Urothelium cell line (cell line): ENCODE results near the gene DNMT3A.
A peak's percentile ranks its signal among the peaks of the same experiment; 100 is the strongest.

Experiments
- DNase-seq: peaks from one replicate; pipeline ENCODE4 v3.0.0; 2011; ENCODE audit warnings: low spot score, mixed read lengths
- FAIRE-seq: peaks from 2 replicates; lab custom pipeline; 2011; peaks lifted over from hg19 to GRCh38; lab: Jason Lieb, UNC

Gene DNMT3A

DNA sequence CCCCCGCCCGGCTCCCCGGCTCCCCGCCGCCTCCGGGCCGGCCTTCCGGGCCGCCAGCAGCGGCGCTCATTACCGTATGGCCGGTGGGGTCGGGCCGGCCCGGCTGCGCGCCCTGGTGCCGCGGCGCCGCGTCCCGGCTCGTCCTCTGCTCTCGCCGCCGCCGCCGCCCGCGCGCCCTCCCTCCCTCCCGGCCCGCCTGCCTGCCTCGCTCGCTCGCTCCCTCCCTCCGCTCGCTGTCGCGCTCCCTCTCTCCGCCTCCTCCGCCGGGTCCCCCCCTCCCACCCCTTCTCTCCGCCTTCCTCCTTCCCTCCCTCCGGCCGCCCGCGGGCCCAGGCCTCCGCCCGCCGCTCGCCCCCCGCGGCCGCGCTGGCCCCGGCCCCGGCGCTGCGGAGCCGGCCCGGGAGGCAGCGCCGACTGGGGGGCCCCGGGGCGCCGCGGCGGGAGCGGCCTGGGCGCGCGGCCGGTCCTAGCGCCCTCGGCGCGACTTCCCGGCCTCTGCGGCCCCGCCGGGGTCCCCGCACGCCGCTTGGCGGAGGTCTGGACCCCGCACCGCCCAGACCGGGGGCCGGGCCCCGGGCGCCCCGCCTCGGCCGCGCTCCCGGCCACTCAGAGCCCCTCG is at the start of gene DNMT3A:
TSS of gene DNMT3A (minus strand) at position 173 of the 619 bp plus-strand sequence. CDS start 27,941 bp downstream, outside the sequence.
- peak; percentile 86 for DNase-seq
- FAIRE-seq: peak; percentile 35

DNA sequence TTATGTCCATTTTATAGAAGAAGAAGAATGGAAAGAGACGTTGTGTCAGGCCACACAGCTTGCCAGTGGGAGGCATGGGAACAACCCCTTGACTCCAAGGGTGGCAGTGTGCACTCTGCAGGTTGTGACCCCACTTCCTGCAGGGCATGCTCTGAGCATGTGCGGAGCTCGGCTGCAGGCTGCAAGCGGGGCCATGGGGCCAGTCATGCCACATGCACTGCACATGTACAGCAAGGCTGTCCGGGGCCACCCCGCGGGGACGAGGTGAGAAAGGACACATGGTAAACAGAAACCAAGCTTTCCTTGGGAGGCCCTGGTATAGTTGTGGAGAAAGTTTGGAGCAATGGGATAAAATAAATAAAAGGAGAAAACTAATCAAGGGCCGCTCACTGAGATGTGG is 47.4 kb upstream of the DNMT3A start:
- FAIRE-seq (no peak), DNase-seq (no peak)

DNA sequence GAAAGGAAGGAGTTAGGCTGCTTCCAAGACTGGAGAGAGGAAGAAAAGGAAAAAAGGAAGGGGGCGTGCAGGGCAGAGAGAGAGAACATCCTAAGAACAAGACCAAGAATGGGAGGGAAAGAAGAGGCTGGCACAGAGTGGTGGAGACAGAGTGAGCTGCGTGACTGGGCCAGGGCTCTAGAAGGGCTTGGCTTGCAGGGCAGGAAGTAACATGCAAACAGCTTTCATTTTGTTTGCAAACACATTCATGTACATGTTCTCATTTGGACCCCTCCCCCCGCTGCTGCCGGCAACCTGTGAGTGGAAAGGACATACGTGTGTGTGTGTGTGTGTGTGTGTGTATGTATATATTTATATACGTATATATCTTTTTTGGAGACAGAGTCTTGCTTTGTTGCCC is 46.8 kb upstream of the DNMT3A start:
- DNase-seq (no peak), FAIRE-seq (no peak)

DNA sequence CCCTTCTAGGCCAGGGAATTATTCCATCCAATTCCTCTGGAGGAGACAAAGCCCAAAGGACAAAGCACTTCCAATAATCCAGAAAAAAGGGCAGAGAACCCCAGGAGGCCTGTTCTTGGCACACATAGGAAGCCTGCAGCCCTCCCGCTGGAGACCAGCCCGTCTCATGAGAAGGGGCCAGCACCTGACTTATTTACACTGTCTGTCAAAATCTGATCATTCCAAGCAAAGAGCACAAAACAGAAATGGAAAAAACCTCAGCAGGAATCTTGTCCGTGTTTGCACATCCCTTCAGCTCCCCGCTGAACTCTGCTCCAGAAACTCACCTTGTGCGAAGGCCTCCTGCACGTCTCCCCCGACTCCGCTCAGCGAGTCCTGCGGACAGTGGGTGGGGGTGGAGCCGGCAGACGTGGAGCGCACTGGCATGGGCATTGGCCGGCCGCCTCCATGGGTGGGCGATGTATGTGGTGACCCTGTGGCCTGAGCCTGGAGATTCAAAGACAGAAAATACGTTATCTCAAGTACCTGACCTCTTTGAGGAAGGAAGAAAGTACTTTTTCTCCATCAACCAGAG is 46.2 kb upstream of the DNMT3A start:
- FAIRE-seq (no peak), DNase-seq (no peak)

DNA sequence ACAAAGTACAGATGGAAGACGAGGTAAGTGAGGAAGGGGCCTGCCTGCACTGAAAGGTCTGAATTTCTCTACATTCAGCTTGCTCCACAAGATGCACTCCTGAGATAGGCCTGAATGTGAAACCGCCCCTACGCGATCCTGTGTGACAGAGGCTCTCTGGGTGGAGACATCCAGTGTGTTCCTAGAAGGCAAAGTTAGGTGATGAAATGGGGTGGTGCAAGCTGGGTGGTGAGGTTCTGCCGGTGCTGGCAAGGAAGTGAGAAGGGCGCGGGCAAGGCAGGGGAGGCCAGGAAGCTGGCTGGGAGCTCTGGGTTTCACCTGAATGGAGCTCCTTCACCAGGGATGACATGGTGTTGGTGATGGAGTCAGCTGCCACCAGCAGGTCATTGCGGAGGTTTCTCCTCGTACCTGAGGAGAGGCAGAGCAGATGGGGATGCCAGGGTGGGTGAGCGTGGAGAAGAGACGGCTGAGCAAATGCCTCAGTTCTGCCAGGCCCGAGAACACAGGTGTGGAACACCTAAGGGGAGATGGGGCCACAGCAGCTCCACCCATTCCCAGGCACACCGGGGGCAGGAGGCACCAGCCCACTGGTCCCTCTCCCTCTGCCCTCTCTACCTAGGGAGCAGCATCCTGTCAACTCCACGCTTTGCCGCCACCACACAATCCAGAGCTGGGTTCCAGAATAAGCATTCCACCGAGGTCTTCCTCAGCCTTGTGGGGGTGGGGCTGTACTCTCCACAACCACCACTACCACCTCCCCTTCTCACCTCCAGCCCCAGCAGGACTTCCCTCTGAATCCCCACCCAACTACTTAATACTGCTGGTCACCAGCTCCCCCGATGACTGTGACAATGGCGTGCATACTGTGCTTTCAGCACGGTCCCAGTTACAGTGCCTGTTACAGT is 45.5 kb upstream of the DNMT3A start:
- DNase-seq (no peak), FAIRE-seq (no peak)

DNA sequence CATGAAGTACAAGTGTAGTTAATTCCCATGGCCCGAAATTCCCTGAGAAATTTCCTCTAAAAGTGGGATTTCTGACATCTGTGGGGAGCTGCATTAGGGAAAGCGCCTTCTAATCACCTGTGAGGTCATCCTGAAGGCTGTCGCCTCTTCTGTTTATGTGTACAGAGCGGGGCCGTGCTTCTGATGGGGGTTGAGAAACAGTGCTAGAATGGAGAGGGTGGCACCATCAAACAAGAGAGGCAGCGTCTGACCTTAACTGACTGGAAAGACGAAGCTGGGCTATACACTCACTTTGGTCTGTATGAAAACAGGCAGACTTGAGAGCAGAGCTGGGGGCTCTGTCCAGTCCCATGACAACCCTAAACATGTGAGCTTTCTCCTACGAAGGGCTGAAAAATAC is 44.2 kb upstream of the DNMT3A start:
- FAIRE-seq: no peak
- DNase-seq: no peak

DNA sequence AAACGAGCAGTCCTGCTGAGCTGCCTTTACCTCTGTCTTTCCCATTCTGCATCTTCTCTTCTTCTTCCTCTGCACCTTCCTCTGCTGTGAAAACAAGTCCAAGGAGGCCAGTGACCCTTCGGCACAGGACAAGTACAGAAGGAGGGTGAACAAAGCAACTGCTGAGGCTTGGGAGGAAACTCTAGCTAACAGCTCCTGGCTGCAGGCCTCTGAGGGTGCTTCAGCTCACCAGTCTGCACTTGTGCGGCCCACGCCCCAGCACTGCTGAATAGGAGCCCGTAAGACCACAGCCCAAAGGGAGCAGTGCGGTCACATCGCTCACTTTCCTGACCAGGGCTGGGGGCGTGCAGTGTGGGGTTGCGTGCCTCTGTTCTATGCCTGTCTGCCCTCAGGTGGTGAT is 42.1 kb upstream of the DNMT3A start:
- DNase-seq (no peak), FAIRE-seq (no peak)

DNA sequence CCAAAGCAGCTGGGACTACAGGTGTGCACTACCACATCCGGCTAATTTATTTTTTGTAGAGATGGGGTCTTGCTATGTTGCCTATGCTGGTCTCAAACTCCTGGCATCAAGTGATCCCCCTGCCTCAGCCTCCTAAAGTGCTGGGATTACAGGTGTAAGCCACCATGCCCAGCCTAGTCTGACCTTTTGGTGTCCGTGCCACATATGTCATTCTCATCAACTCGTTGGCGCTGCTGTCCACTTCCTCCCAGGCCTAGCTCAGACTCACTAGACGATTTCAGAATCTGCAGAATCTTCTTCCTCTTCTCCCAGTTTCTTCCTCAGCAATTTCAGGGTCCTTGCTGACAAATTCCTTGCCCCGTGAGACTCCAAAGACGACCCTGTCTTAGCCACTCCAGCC is 39.8 kb upstream of the DNMT3A start:
- no peak for DNase-seq

DNA sequence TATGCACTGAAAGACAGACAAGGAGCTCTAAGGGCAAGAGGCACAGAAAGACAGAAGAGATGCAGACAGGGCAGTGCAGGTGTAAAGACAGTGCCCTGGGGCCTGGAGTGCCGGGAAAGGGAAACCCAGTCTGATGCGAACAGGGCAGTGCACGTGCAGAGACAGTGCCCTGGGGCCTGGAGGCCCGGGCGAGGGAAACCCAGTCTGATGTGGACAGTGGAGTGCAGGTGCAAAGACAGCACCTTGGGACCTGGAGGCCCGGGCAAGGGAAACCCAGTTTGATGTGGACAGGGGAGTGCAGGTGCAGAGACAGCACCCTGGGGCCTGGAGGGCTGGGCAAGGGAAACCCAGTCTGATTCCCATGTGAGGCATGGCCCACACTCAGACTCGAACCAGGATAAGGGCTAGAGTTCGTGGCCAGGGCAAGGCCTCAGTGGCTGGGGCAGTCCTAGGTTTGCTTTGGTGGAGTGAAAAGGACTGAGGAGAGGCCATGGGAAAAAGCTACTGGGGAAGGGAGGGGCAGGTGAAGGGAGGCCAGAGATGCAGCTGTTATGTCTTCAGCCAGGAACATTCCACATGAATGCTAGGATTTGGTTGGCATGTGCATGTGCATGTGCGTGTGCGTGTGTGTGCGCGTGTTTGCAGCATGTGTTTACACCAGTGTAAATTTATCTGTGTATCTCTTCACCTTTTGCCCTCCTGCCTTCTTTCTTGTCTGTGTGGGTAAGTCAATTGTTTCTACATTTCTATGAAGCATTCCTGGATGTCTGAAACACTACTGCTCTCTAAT is 39.1 kb upstream of the DNMT3A start:
- no peak for FAIRE-seq
- no peak for DNase-seq

More for the DNA sequence above, 39.8 kb upstream of the DNMT3A start:
- FAIRE-seq: no peak

DNA sequence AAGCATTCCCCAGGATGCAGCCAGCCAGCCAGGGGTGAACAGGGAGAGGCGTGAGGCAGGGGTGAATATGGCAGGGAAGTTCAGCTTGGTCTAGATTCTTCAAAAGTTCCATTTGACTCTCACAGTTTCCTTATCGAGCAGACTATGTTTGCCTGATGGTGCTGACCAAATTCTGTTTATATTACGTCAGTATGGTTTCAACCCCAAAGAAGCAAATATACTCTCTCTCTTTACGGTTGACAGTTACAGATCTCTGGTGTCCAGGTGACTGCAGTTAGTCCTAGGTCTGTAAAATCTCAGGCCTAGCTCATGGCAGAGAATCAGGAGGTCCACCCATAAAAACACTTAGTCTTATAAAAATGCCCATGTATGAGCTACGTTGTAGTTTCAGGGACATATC is 38.3 kb upstream of the DNMT3A start:
- no peak for FAIRE-seq
- DNase-seq: no peak

DNA sequence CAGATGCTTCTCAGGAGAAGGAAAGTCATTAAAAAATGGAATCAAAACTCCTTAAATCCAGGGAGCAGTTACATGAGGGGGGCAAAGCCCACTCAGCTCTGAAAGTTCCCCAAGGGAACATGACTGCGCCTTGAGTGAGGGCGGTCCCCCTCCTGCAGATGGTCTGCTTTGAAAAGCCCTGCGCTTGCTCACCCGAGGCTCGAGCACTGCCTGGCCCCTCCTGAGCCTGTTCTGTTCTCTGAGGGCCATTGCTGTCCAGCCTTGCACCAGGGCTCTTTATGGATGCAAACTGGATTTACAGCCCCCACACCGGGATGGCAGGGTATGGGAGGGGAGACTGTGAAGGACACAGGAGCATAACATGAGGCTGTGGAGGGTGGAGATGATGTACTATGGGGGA is 37.8 kb upstream of the DNMT3A start:
- DNase-seq: no peak
- no peak for FAIRE-seq

DNA sequence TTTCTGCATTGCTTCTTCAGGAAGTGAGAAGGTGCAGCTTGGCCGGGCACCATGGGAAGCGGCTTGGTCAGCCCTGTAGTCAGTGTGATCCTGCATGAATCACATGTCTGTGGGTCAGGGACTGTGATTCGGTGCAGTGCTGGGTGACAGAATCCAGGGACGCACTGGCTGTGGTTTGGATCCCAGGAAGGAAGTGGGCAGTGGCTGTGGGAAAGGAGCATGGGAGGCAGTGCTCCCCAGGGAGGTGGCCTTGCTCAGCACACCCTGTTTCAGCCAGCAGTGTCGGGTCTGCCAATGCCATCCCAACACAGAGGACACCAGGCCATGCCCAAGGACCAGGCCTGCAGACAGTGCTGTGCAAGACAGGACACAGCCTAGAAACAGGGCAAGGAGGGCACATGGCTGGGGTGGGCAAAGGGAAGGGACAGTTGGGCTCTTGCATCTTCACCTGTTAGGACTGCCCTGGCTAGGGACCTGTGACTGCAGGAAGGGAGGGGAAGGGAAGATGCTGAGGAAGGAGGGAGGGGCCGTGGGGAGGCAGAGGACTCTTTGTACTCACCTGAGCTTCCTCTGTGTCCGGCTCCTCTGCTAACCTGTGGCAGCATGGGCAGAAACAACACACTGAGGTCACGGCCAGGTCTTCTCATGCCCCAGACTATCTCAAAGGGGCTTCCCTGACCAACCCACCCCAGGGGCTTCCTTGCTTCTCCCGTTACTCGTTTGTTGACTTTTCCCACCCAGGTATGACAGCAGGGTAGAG is 37.2 kb upstream of the DNMT3A start:
- DNase-seq: no peak
- FAIRE-seq: peak; percentile 82

DNA sequence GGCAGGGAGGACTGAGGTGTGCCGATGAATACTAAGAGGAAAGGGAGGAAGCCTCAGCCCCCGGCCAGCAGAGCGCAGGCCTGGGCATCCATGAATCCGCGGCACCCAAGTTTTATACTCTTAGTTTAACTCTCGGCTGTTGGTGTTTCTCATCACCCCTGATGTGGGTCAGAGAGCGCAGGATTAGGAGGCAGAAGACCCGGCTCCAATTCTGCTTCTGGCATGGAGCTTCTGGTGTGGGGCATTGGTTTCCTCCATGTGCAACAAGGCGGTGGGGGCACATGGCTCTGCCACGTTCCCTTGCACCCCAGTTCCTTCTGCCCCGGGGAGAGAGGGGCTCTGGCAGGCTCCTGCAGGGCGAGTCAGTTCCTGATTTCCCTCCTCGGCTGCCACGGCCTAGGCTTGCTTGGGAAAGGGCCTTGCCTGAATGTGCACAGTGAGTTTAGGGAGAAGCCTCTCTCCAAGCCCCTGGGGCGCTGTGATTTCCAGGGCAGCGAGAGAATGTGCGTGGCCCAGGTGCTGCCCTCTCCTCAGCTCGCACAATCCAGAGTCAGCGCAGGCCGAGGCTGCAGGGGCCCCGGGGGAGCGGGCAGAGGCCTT is 36.2 kb upstream of the DNMT3A start:
- FAIRE-seq (no peak), DNase-seq (no peak)

DNA sequence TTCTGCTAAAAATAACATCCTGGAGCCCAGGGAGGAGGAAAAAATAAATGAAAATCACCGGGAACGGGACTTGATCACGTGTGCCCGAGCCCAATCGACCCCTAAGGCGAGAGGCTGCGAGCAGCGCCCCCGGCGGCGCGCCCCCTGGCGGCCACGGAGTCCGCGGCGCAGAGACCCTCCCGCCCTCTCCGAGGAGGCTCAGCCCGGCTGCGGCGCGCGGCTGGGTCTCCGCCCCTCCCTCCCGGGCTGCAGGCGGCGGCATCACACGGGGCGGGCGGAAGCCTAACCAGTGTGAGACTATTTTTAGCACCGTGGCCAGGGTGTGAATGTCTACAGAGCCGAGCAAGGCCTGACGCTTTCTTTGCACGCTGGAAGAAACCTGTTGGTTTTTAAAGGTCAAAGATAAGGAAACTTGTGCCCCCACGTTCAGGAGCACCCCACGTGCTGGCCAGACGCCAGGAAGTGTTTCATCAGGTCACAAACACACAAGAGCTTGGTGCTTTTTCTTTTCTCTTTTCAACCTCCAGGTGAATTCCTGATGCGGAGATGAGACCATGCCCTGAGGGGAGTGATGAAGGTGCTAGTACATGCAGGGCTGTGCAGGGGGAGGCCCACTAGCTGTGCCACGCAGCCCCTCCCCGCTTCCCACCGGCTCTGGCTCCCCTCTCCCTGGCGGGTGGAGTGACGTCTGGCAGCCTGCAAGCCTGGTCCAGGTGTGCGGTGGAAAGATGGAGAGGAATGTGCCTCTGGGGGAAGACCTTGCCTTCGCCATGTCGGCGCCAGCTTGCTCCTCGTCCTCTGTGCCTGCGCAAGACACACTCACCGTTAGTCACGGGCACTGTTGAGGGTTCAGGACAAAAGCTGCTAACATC is 35.3 kb upstream of the DNMT3A start:
- FAIRE-seq (peak; percentile 91), DNase-seq (peak; percentile 98)

DNA sequence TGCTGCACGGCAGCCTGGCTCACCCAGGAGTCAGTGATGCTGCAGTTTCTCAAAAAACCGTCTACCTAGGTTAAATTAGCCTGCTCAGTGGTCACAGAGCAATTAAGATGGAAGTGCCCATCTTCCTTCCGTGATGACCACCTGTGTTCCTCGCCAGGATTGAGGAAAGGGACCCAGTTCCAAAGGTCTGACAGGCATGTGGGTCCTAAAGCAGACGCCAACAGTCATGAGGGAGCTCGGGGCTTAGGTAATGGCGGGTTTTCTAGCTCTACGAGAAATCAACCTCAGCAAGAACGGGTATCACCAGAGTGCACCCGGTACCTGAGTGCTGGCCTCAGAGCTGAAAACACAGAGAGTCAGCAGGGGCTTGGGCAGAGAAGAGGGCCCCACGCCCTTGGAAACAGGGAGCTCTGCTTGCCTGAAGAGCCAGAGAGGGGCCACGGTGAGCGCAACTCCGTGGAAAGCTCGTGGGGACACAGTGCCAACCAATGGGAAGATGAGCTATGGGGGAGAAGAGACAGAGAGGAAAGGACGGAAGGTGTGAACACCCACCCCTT is 34.3 kb upstream of the DNMT3A start:
- DNase-seq (no peak), FAIRE-seq (no peak)

DNA sequence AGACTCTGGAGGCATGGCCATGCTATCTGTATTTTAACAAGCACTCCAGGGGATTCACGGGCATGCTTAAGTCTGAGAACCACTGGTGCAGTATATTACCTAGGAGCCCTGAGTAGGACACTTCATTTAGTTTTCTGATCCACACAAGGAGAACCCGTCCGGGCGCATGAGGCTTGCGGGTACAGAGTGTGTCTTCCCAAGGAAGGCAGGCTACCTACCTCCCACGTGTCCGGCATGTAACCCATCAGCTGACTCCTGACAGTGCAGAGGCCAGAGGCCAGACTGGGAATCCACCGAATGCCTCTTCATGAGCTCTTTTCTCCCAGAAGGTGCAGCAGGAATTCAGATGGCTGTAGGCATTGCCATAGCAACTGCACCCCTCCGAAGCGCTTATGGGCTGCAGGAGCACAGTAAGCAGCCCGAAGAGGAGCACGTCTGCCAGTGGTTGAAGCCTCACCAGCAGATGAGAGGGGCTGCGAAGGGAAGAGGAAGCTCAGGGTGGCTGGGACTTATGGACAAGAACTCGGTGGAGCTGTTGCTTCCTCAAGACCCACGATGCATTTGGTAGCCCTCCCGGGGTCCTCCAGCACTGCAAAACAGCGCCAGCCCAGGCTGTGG is 33.8 kb upstream of the DNMT3A start:
- no peak for FAIRE-seq

DNA sequence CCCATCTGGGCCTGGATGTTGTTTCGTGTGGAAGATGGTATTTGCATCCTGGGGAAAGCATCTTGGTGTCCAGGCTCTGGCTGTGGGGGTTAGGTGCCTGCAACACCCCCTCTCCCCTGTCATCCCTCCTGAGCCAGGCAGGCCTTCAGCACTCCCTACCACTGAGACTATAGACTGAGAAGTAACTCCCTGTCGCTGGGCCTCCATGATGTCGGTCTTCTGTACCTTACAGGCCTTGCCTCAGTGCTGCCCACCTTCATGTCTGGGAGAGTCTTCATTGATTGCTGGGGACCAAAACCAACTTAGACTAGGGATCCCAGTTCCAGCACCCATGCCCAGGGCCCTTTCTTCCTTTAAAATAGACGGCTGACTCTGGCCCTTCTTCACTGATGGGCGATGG is 33.1 kb upstream of the DNMT3A start:
- DNase-seq (no peak), FAIRE-seq (no peak)

More for the DNA sequence above, 33.8 kb upstream of the DNMT3A start:
- no peak for DNase-seq

DNA sequence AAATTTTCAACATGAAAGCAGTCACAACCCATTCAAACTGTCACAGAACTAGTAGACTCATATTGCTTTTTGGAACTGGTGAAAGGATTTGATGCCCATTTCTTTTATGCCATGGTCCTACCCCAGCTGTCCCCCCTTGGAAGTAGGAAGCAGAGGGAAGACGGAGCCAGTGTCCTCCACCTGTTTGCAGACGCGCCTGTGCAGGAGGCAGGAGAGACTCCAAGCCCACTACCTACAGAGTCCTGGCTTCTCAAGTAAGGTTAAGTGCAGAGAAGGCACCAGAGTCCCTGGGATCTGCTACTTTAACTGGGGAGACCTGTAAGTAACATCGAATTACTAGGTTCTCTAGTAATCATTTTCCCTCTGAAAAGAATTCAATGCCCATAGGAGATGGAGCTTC is 32.7 kb upstream of the DNMT3A start:
- no peak for FAIRE-seq
- DNase-seq: no peak
